ENCODE measurements around the gene TAAR2. TPM values are rescaled to one million over a fixed set of nuclear protein-coding genes. Genes with fewer than 3 reads are reported as not detected.

Gene TAAR2
- total and polyA plus RNA-seq, 2 of the 8 experiments (the other 6 are each of a cell fraction or from before 2014, with no cell fraction given): not detected

- TF ChIP-seq CHD7 (IDR thresholded peaks at IDR 0.05; ENCODE audit: insufficient replicate concordance, low read length) (no peak), EZH2 (IDR thresholded peaks at IDR 0.05; ENCODE audit: low read depth, low read length, severe bottlenecking) (no peak), POLR2A (IDR thresholded peaks at IDR 0.05; ENCODE audit: control extremely low read depth in 1 of 2, low read depth in 2 of 2, low read length in 2 of 2) (no peak), SP2 (IDR thresholded peaks at IDR 0.05; ENCODE audit: low read length) (no peak), NANOG (IDR thresholded peaks at IDR 0.05; ENCODE audit: insufficient read depth, low read depth, low read length, poor library complexity, severe bottlenecking) (no peak), FOSL1 (IDR thresholded peaks at IDR 0.05; ENCODE audit: insufficient read depth, low read depth, low read length) (no peak), YY1 (IDR thresholded peaks at IDR 0.05; ENCODE audit: low read depth, low read length) (no peak), SIN3A (conservative IDR thresholded peaks at IDR 0.05 in 1 of 2, IDR thresholded peaks at IDR 0.05 in 1 of 2; ENCODE audit: low read depth in 1 of 2, low read length in 2 of 2) (no peak), BACH1 (IDR thresholded peaks at IDR 0.05; ENCODE audit: low read length) (no peak), KDM1A (IDR thresholded peaks at IDR 0.05; ENCODE audit: borderline replicate concordance, low read length) (no peak), PHF8 (conservative IDR thresholded peaks at IDR 0.05; ENCODE audit: low read depth, low read length) (no peak), KDM4A (IDR thresholded peaks at IDR 0.05; ENCODE audit: low read depth, low read length, severe bottlenecking) (no peak)
Observed at GRCh38 chr6:132568611-132569010, 55.5 kb downstream of the TAAR2 start (continued).
